CD4-positive, alpha-beta T cell treated with Interleukin-17A for 1 hour (primary cell): Measurements from ENCODE around the gene NHERF2.

Experiments used
- DNase-seq: peaks from one replicate; pipeline ENCODE4 v3.0.0-alpha.2; 2020

The NHERF2 gene

GRCh38 chr16:2042171-2042985 lies 15.7 kb downstream of the NHERF2 start:
- DNase-seq: no peak

DNA sequence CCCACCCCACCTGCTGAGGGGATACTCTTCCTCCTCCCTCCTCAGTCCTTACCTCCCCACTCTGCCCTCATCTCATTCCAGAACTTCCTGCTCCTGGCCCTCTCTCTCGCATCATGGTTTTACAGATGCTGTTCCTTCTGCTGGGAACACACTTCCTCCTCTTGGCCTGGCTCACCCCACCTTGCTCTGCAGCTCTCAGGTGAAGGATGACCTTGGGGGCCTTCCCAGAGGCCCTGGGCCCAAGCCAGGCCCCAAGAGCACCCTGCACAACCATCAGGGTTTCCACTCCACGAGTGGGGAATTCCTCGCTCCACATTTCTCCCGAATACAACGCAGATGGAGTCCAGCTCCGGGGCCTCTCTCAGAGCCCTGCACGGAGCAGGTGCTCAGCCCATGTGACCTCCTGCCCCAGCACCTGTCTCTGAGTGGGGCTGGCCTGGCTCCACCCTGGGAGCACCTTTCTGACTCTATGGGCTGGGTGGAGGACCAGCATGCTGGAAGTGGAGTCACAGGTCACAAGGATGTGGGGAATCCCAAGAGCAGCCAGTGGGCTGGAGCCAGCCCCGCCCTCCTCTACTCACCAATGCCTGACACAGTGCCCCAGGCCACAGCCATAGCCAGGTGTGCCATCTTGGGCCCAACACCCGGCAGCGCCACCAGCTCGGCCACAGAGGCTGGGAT lies 16.4 kb downstream of the NHERF2 start:
- no peak for DNase-seq

GRCh38 chr16:2043667-2044451 lies 17.2 kb downstream of the NHERF2 start:
- DNase-seq: no peak

GRCh38 chr16:2044541-2044940 lies 17.8 kb downstream of the NHERF2 start:
- DNase-seq: no peak

DNA sequence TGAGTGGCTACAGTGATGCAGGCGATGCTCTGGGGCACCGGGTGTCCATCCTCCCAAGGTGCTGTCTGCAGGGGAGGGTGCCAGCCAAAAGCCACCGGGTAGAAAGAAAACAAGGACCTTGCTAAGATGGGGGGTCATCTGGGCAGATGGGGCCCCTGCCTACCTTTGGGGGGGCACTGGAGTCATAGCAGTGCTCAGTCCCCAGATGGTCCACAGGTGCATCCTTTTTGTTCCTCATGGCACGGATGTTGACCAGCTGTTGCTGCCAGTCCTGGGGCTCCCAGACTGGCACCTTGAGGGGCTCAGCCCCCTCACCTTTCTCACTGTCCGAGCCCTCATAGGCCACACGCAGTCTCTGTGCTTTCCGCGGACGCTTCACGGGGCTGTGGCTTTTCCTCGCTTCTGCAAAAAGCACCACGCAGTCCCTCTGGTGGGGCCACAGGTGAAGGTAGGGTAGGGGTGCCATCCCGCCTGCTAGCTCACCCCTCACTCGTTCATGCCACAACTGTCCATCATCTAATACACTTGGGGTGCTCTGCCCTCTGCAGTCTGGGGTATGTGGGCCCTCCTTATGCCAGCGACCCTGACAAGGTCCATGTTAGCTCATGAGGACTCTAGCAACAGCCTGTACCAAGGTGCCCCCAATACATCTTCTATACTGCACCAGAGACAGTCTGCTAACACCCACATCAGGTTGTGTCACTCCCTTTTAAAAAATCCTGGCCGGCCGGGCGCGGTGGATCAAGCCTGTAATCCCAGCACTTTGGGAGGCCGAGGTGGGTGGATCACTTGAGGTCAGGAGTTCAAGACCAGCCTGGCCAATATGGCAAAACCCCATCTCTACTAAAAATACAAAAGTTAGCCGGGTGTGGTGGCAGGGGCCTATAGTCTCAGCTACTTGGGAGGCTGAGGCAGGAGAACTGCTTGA lies 19.5 kb downstream of the NHERF2 start:
- DNase-seq: no peak

DNA sequence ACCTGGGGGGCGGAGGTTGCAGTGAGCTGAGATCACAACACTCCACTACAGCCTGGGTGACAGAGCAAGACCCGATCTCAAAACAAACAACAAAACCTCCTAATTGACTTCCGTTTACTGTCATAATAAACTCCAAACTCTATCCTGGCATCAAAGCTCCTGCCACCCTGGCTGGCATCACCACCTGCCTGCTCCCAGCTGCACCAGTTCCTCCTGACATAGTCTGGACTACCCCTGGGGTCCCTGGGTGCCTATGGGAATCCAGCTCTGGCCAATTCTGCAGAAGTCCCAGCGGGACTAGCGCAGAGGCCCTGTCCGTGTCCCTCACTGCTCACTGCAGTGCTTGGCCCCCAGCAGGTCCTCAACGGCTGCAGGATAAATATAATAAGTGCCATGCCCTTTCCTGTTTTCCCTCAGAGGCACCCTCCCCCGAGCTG lies 20.2 kb downstream of the NHERF2 start:
- no peak for DNase-seq

GRCh38 chr16:2047330-2048115 lies 20.8 kb downstream of the NHERF2 start, which contains the start of the genes NTHL1 and TSC2:
TSS of gene NTHL1 (minus strand) at chr16:2047834. CDS start at chr16:2047823, 11 bp downstream.
TSS of gene TSC2 (plus strand) at chr16:2047985. CDS start at chr16:2048616, 631 bp downstream.
- peak; percentile 93 for DNase-seq

DNA sequence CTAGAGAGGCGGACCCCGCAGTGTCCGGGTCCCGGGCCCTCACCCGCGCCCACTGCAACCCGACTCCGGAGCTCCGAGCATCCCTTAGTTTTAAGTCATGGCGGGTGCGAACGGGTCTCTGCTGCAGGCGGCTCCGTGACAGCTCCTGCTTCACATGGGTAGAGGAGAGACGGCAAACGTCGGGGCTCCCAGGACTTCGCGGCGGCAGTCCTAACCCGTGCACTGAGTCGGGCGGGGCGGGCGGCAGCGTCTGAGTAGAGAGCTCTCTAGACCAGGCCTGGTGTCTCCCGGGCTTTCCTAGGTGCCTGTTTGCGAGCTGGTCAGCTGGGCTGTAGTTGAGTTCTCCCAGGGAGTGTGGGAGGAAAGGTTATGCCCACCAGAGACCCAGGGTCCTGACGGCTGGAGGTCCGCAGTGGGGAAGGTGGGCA lies 21.4 kb downstream of the NHERF2 start:
- DNase-seq: no peak

GRCh38 chr16:2053211-2053610 lies 26.5 kb downstream of the NHERF2 start:
- DNase-seq: no peak

GRCh38 chr16:2053897-2054296 lies 27.2 kb downstream of the NHERF2 start:
- no peak for DNase-seq

DNA sequence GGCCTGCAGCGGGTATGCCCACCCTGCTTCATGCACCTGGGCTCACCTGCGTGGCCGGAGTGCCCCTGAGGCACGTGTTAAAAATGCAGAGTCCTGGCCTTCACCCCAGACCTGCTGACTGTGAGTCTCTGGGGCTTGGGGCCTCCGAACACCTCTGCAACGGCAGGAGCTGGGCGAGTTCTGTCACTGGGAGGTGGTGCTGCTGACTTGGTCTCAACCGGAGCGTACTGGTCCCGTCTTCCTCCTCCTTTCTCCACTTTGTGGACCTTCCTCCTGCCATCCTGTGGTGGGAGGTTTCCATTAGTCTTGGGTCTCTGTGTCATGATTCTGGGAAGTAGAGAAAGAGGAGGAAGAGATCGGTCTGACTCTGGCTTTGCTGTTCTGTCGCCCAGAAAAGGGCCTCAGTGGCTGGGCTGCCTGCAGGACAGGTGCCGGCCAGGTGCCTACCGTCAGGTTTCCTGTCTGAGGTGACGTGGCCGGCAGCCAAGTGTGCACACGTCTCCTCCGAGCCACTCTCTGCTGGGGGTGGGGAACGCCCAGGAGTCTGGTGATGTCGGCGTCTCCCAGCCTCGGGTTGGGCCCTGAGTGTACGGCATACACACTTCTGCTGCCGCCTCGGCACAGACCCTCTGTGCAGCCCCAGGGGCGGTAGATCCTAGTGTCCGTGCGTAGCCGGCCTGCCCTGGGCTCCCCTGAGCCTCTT lies 28.0 kb downstream of the NHERF2 start:
- DNase-seq: no peak

GRCh38 chr16:2056077-2056476 lies 29.4 kb downstream of the NHERF2 start:
- DNase-seq: no peak

GRCh38 chr16:2056681-2057407 lies 30.1 kb downstream of the NHERF2 start:
- no peak for DNase-seq

GRCh38 chr16:2057438-2057837 lies 30.7 kb downstream of the NHERF2 start:
- DNase-seq: no peak

DNA sequence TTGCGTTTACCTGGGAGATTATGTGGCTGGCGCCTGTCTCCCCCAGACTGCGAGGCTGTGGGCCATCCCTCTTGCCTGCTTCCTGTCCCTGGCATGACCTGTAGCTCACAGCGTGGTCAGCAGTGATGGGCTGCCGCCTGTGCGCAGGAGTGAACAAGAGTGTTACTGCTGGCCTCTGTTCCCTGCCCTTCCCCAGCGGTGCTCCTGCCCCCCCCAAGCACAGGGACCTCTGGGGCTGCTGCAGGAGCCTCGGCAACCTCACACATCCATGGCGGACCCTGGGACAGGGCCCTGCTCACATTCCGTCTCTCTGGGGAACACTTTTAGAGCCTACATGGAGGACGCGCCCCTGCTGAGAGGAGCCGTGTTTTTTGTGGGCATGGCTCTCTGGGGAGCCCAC lies 31.7 kb downstream of the NHERF2 start:
- no peak for DNase-seq

GRCh38 chr16:2058872-2059271 lies 32.2 kb downstream of the NHERF2 start:
- DNase-seq: no peak

GRCh38 chr16:2060346-2060745 lies 33.6 kb downstream of the NHERF2 start:
- no peak for DNase-seq

- no peak for DNase-seq
Observed at GRCh38 chr16:2061023-2061422, 34.3 kb downstream of the NHERF2 start.

DNA sequence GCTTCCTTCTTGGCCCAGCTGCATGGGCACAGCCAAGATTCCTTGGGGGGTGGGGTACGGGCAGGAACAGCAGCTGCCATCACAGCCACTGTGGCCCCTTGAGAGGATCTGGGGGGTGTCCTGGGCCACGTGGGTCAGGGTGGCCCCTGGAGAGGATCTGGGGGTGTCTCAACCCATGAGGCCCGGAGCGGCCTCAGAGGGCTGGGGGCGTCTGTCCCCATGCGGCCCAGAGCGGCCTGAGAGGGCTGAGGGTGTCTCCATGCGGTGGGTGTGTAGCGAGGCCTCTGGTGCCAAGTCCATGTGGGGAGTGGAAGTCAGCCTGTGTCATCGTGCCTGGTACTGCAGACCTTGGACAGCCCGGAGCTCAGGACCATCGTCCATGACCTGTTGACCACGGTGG lies 34.8 kb downstream of the NHERF2 start:
- no peak for DNase-seq

DNA sequence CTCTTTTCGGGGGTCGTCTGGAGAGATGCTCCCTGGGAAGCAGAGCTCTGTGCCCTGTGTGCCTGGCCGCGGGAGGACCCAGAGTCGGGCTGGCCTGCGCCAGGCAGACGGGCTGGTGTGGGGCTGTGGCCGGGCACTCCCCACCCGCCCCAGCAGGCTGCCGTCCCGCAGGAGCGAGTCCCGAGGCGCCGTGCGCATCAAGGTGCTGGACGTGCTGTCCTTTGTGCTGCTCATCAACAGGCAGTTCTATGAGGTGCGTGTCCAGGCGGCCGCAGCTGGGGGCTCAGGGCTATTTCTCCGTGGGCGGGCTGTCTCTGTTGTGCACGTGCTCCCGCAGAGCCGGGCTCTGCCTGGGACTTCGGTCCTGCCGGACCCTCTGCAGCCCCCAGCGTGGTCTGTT lies 36.1 kb downstream of the NHERF2 start:
- DNase-seq: no peak
